ENCODE results near the gene NEUROD2. TPM values are rescaled to one million over a fixed set of nuclear protein-coding genes. Genes with fewer than 3 reads are reported as not detected.

The NEUROD2 gene
- total and polyA plus RNA-seq, 10 of the 15 experiments (the other 5 are each of a cell fraction or from before 2014, with no cell fraction given), result not detected

GRCh38 chr17:39578272-39578671 lies 29.4 kb downstream of the NEUROD2 start:
- TF ChIP-seq FOS (IDR thresholded peaks at IDR 0.05; ENCODE audit: borderline replicate concordance, extremely low read depth, insufficient read length), result no peak
- no peak for TF ChIP-seq ZNF274 (IDR thresholded peaks at IDR 0.05; ENCODE audit: insufficient read depth, insufficient read length)
- TF ChIP-seq RELA (IDR thresholded peaks at IDR 0.05; ENCODE audit: borderline replicate concordance, partially characterized antibody), result no peak
- TF ChIP-seq TARDBP (IDR thresholded peaks at IDR 0.05; ENCODE audit: borderline replicate concordance), result no peak
- TF ChIP-seq FOXK2 (IDR thresholded peaks at IDR 0.05), result no peak
- TF ChIP-seq NFYB (IDR thresholded peaks at IDR 0.05; ENCODE audit: insufficient read depth, low read depth, low read length), result no peak
- no peak for TF ChIP-seq RCOR1 (conservative IDR thresholded peaks at IDR 0.05; ENCODE audit: low read depth, low read length)
- no peak for TF ChIP-seq YBX1 (IDR thresholded peaks at IDR 0.05)
- no peak for TF ChIP-seq TBL1XR1 (IDR thresholded peaks at IDR 0.05; ENCODE audit: low read depth, low read length)
- TF ChIP-seq ELK1 (IDR thresholded peaks at IDR 0.05; ENCODE audit: low read depth, low read length), result no peak
- no peak for TF ChIP-seq LARP7 (IDR thresholded peaks at IDR 0.05)
- no peak for TF ChIP-seq IKZF1 (conservative IDR thresholded peaks at IDR 0.05)
- no TSS peak for BruUV-seq (replicated peaks)
- Histone ChIP-seq H3K27me3 (replicated peaks in 1 of 2; ENCODE audit: control insufficient read depth in 2 of 2, insufficient read depth in 2 of 2, low read length in 1 of 2) (peaks cover 0 to 4% of the 10 kb centered on the region in 2 experiments; a peak in 2 of 4 replicates), H3K9me3 (replicated peaks; ENCODE audit: control insufficient read depth, insufficient read depth, low read length) (no peaks in the 10 kb centered on the region), H3K36me3 (ENCODE audit: control insufficient read depth in 2 of 2, insufficient read depth in 2 of 2, low read length in 1 of 2) (no peaks in the 10 kb centered on the region), H3K27ac (ENCODE audit: control insufficient read depth, insufficient read depth) (no peak overlapping the region), H2AFZ (ENCODE audit: control insufficient read depth, low read depth, low read length) (no peak overlapping the region), H3K4me1 (ENCODE audit: control insufficient read depth, insufficient read depth, low read length) (no peaks in the 10 kb centered on the region), H3K9ac (ENCODE audit: control insufficient read depth, insufficient read depth, low read length) (no peak overlapping the region), H3K4me2 (ENCODE audit: control insufficient read depth, insufficient read depth) (no peak overlapping the region), H3K4me3 (no peak overlapping the region), H4K20me1 (ENCODE audit: control insufficient read depth, insufficient read depth) (no peaks in the 10 kb centered on the region), H3K79me2 (ENCODE audit: control insufficient read depth, insufficient read depth, low read length) (no peaks in the 10 kb centered on the region)
- in situ Hi-C loops (cut with MboI), result no loop called here
- ChIA-PET RAD21 (ENCODE audit: unreplicated experiment) (interaction anchor here (0.9 kb wide), 1 partner anchor 362 kb away, joined by 3 read pairs; no protein-coding TSS in a partner anchor), POLR2A (interaction anchor here (0.5 kb wide), 1 partner anchor 472 kb away, joined by 6 read pairs; no protein-coding TSS in a partner anchor), SMC1A (ENCODE audit: uncharacterized antibody, unreplicated experiment) (no interaction called here), CTCF (interaction anchor here (0.7 kb wide), 1 partner anchor 45 kb away, joined by 3 read pairs; no protein-coding TSS in a partner anchor)
- no peak for FAIRE-seq
- no peak for ATAC-seq
- DNase-seq (ENCODE audit: low read depth, low spot score), result no peak
- intact Hi-C loops (cut with micrococcal nuclease; ENCODE audit: unreplicated experiment), result no loop called here
- 33% methylated on average over 2 of the region's 2 CpGs for whole genome bisulfite sequencing (ENCODE audit: insufficient coverage, insufficient replicate concordance, low lambda C conversion rate, missing lambda C conversion rate)

All from GM12878 (cell line).